Panc1 (cell line): ENCODE measurements around the gene PIGS.

Experiments
- CTCF ChIP-seq: fragments of 450-650 bp; IDR thresholded peaks from 2 replicates; pipeline ENCODE4 v1.5.1; 2017; ENCODE audit warnings: mild to moderate bottlenecking
- POLR2AphosphoS5 ChIP-seq: IDR thresholded peaks from 2 replicates; pipeline ENCODE4 v1.6.1; 2012; ENCODE audit warnings: mild to moderate bottlenecking, low read depth, low read length, moderate library complexity
- REST ChIP-seq, 2 experiments: IDR thresholded peaks; 2 replicates each; pipeline ENCODE4 v1.6.1; 2011 to 2012; ENCODE audit warnings: low read depth in 2 of 2, control low read depth in 1 of 2, low read length in 1 of 2, mild to moderate bottlenecking in 1 of 2, moderate library complexity in 1 of 2; ENCODE audit not compliant: insufficient read depth in 1 of 2
- SIN3A ChIP-seq: IDR thresholded peaks from 2 replicates; pipeline ENCODE4 v1.6.1; 2012; ENCODE audit warnings: low read depth, mild to moderate bottlenecking, low read length, moderate library complexity, borderline replicate concordance; ENCODE audit not compliant: insufficient read depth

GRCh38 chr17:28578246-28579195, 7.2 kb upstream of the PIGS start:
- no peak for TF ChIP-seq POLR2AphosphoS5
- no peak for TF ChIP-seq CTCF
- TF ChIP-seq REST (IDR thresholded peaks at IDR 0.05; ENCODE audit: insufficient read depth in 1 of 2, low read depth in 2 of 2, low read length in 1 of 2): no peak
- TF ChIP-seq SIN3A: no peak
